K562 (cell line): ENCODE data around the gene ANKRD31. TPM values are rescaled to one million over a fixed set of nuclear protein-coding genes. Genes with fewer than 3 reads are reported as not detected.

Experiments used
- ATAC-seq: fragments of 200-7000 bp; cut with Tn5 transposase; 3 replicates; pipeline ENCODE4 v1.9.1; 2020; ENCODE audit warnings: moderate library complexity
- BruUV-seq: library from RNA; stranded (reverse); fragments of 400-500 nt; replicated peaks from 2 replicates; lab custom pipeline; 2021; lab: Mats Ljungman, UMichigan
- CTCF ChIA-PET: fragments of 300-600 bp; formaldehyde crosslinking; extraction: SDS; loops from one replicate; lab custom pipeline; 2021; ENCODE audit warnings: low intra/inter-chr PET ratio; lab: Yijun Ruan, JAX
- POLR2A ChIA-PET: fragments of 300-600, 350-650 bp; sonication (Branson Sonifier 250); formaldehyde crosslinking; extraction: SDS; loops from one replicate; lab custom pipeline; 2021; ENCODE audit warnings: antibody characterized with exemption, inconsistent platforms; lab: Yijun Ruan, JAX
- DNase-seq, 4 experiments: peaks; one replicate each; pipeline versions ENCODE4 v3.0.0 to v3.0.0-alpha.2; 2011 to 2018; ENCODE audit warnings: low spot score in 3 of 4, mixed read lengths in 3 of 4; ENCODE audit errors: extremely low read depth in 1 of 4
- FAIRE-seq: peaks from 2 replicates; lab custom pipeline; 2011; peaks lifted over from hg19 to GRCh38; lab: Jason Lieb, UNC
- H2AFZ ChIP-seq: 2 replicates; pipeline ENCODE4 v1.6.0; 2011; ENCODE audit warnings: low read depth, low read length, control low read depth, inconsistent platforms
- H3K27ac ChIP-seq: fragments of 200-600 bp; 3 replicates; pipeline ENCODE4 v1.8.0; 2011; ENCODE audit warnings: low read depth, mild to moderate bottlenecking, control low read depth, inconsistent platforms, low read length, moderate library complexity, mixed read lengths; ENCODE audit errors: extremely low read depth
- H3K27me3 ChIP-seq, 2 experiments: fragments of 300-600 bp in 1 of 2; 2 replicates in 1 of 2; 3 replicates in 1 of 2; pipeline versions ENCODE4 v1.6.0 to v1.8.0; 2011; ENCODE audit warnings: inconsistent platforms in 2 of 2, low read length in 2 of 2, mild to moderate bottlenecking in 1 of 2, mixed read lengths in 1 of 2, moderate library complexity in 1 of 2; ENCODE audit not compliant: control insufficient read depth in 2 of 2, insufficient read depth in 2 of 2
- H3K36me3 ChIP-seq: fragments of 300-600 bp; 3 replicates; pipeline ENCODE4 v1.8.0; 2011; ENCODE audit warnings: mild to moderate bottlenecking, low read length, inconsistent platforms; ENCODE audit not compliant: control insufficient read depth, insufficient read depth
- H3K4me1 ChIP-seq, 2 experiments: fragments of 200-600 bp in 1 of 2; replicated peaks in 1 of 2; 2 replicates in 1 of 2; 3 replicates in 1 of 2; pipeline versions ENCODE4 v1.5.1 to v1.8.0; 2011; ENCODE audit warnings: inconsistent platforms in 2 of 2, low read length in 2 of 2, mild to moderate bottlenecking in 1 of 2, mixed read lengths in 1 of 2, moderate library complexity in 1 of 2; ENCODE audit not compliant: control insufficient read depth in 2 of 2, insufficient read depth in 2 of 2
- H3K4me2 ChIP-seq: 2 replicates; pipeline ENCODE4 v1.6.1; 2011; ENCODE audit warnings: low read length, control low read depth, inconsistent platforms, mixed read lengths; ENCODE audit not compliant: insufficient read depth
- H3K4me3 ChIP-seq: fragments of 200-600 bp; sonication (generic), shearing (Covaris generic); 2 replicates; pipeline ENCODE4 v1.5.1; 2016; ENCODE audit warnings: control low read depth, inconsistent platforms
- H3K79me2 ChIP-seq: fragments of 200-600 bp; 3 replicates; pipeline ENCODE4 v1.8.0; 2011; ENCODE audit warnings: low read length, inconsistent platforms; ENCODE audit not compliant: control insufficient read depth, insufficient read depth
- H3K9ac ChIP-seq, 2 experiments: 2 replicates each; pipeline versions ENCODE4 v1.6.0 to v1.6.1; 2011; ENCODE audit warnings: low read depth in 2 of 2, low read length in 2 of 2, control low read depth in 1 of 2, inconsistent platforms in 1 of 2, mild to moderate bottlenecking in 1 of 2, mixed read lengths in 1 of 2; ENCODE audit not compliant: insufficient read depth in 1 of 2
- H3K9me1 ChIP-seq: one replicate; pipeline ENCODE4 v1.6.0; 2011; ENCODE audit warnings: inconsistent platforms, mild to moderate bottlenecking, low read length, moderate library complexity; ENCODE audit not compliant: control insufficient read depth, insufficient read depth
- H3K9me3 ChIP-seq: replicated peaks from 2 replicates; pipeline ENCODE4 v1.5.1; 2011; ENCODE audit warnings: low read depth, low read length, inconsistent platforms; ENCODE audit not compliant: control insufficient read depth, insufficient read depth
- H4K20me1 ChIP-seq: replicated peaks from 2 replicates; pipeline ENCODE4 v1.6.1; 2011; ENCODE audit warnings: low read length, inconsistent platforms, mixed read lengths; ENCODE audit not compliant: control insufficient read depth, insufficient read depth
- CHAMP1 ChIP-seq: fragments of 450-650 bp; IDR thresholded peaks from 2 replicates; pipeline ENCODE4 v1.6.1; 2016; ENCODE audit warnings: mild to moderate bottlenecking
- FOXP4 ChIP-seq: sonication (generic); formaldehyde crosslinking; IDR thresholded peaks from 2 replicates; pipeline ENCODE4 v1.8.0; 2022; ENCODE audit warnings: mild to moderate bottlenecking, missing genetic modification reagents, borderline replicate concordance
- HCFC1 ChIP-seq: IDR thresholded peaks from 2 replicates; pipeline ENCODE4 v1.6.1; 2012; ENCODE audit warnings: low read depth, low read length, improper control_type of control experiment
- MEF2D ChIP-seq: conservative IDR thresholded peaks from 2 replicates; pipeline ENCODE4 v1.6.1; 2016; ENCODE audit warnings: low read depth, missing genetic modification characterization, missing compliant biosample characterization
- TCFL5 ChIP-seq: fragments of 250-450 bp; sonication (Bioruptor Pico); conservative IDR thresholded peaks from 2 replicates; pipeline ENCODE4 v1.6.1; 2021; ENCODE audit warnings: mild to moderate bottlenecking, moderate library complexity, matching md5 sums
- TFAP4 ChIP-seq: sonication (generic); formaldehyde crosslinking; IDR thresholded peaks from 2 replicates; pipeline ENCODE4 v1.8.0; 2022; ENCODE audit warnings: missing genetic modification reagents, mild to moderate bottlenecking, moderate library complexity, borderline replicate concordance
- YY1 ChIP-seq, 3 experiments: IDR thresholded peaks; 2 replicates each; pipeline ENCODE4 v1.6.1; 2011; ENCODE audit warnings: low read length in 2 of 3, mild to moderate bottlenecking in 2 of 3, moderate library complexity in 2 of 3, borderline replicate concordance in 1 of 3, control low read depth in 1 of 3, low read depth in 1 of 3; ENCODE audit not compliant: insufficient read depth in 3 of 3, insufficient replicate concordance in 2 of 3, control insufficient read depth in 1 of 3, insufficient read length in 1 of 3; ENCODE audit errors: extremely low read depth in 1 of 3
- ZFX ChIP-seq: sonication (generic); formaldehyde crosslinking; IDR thresholded peaks from 2 replicates; pipeline ENCODE4 v1.8.0; 2022; ENCODE audit warnings: mild to moderate bottlenecking, missing genetic modification reagents, moderate library complexity
- ZNF609 ChIP-seq: sonication (generic); formaldehyde crosslinking; IDR thresholded peaks from 2 replicates; pipeline ENCODE4 v1.8.1; 2023; ENCODE audit warnings: missing genetic modification reagents, mild to moderate bottlenecking, borderline replicate concordance
- ZNF764 ChIP-seq: fragments of 250-450 bp; sonication (Bioruptor Pico); IDR thresholded peaks from 2 replicates; pipeline ENCODE4 v1.4.0; 2020; ENCODE audit warnings: low read depth, mild to moderate bottlenecking, moderate library complexity
- WGBS: fragments of 100-300 bp; shearing (Covaris generic); methylation state at CpG from one replicate; pipeline ENCODE4 v1.1.6; 2016; ENCODE audit warnings: low coverage, mixed read lengths; ENCODE audit not compliant: insufficient coverage; ENCODE audit errors: missing lambda C conversion rate; 5-methylcytosine and 5-hydroxymethylcytosine counted together
- in situ Hi-C: fragments of 300-500 bp; cut with MboI; formaldehyde crosslinking; loops from 4 replicates; pipeline ENCODE4 v1.15.0; 2018; ENCODE audit warnings: inconsistent platforms, mixed read lengths
- intact Hi-C: fragments of 100-400 bp; cut with micrococcal nuclease; formaldehyde crosslinking; loops from 2 replicates; pipeline ENCODE4 v1.14.2; 2022
- polyA plus RNA-seq, 8 experiments: library from polyadenylated mRNA; depleted of rRNA in 4 of 8; stranded (reverse) in 5 of 8; unstranded in 3 of 8; fragments of >200 nt; fragmentation: Nextera tagmentation in 2 of 8; fragmentation: Illumina TruSeq in 1 of 8; extraction: Ambion mirVana in 2 of 8; extraction: Trizol in 1 of 8; gene quantifications; 2 replicates each; pipeline versions ENCODE4 v1.2.1 to v1.2.3, GENCODE V29; 2011 to 2014; ENCODE audit warnings: inconsistent platforms in 1 of 8, missing spikeins in 1 of 8
- total RNA-seq, 7 experiments: library from RNA; depleted of rRNA in 6 of 7; stranded (reverse); fragments of >200 nt in 6 of 7; fragmentation: Illumina TruSeq in 2 of 7; extraction: Trizol in 2 of 7; gene quantifications; 2 replicates each; pipeline versions ENCODE4 v1.2.1 to v1.2.3, GENCODE V29; 2011 to 2021; ENCODE audit warnings: low replicate concordance in 1 of 7

Gene ANKRD31
- total and polyA plus RNA-seq, 9 of the 15 experiments (the other 6 are each of a cell fraction or from before 2014, with no cell fraction given): under 0.01 to 0.11 (median 0.05) TPM; not detected in 1

- intact Hi-C loops (no loop called here), in situ Hi-C loops (no loop called here)
- CTCF ChIA-PET: no interaction called here
- peaks cover 16 to 33% of the 10 kb centered on the region in 2 experiments for H3K27me3 ChIP-seq
- FAIRE-seq (no peak), DNase-seq (no peak), ATAC-seq (no peak)
- H3K4me2 ChIP-seq: no peak overlapping the region
- POLR2A ChIA-PET: interaction anchor here (0.7 kb wide), 1 partner anchor 16 kb away, joined by 4 read pairs; no protein-coding TSS in a partner anchor
- WGBS: 0% methylated on average over 1 of the region's 1 CpG
- H3K36me3 ChIP-seq: no peaks in the 10 kb centered on the region
- no peak overlapping the region for H3K9ac ChIP-seq
- no peak overlapping the region for H3K27ac ChIP-seq
- H2AFZ ChIP-seq: no peak overlapping the region
- no peak overlapping the region for H3K4me3 ChIP-seq
- H3K9me3 ChIP-seq: no peaks in the 10 kb centered on the region
- H4K20me1 ChIP-seq: no peaks in the 10 kb centered on the region
- H3K79me2 ChIP-seq: no peaks in the 10 kb centered on the region
- no peaks in the 10 kb centered on the region for H3K9me1 ChIP-seq
- no TSS peak for BruUV-seq
- H3K4me1 ChIP-seq: peaks cover 0 to 16% of the 10 kb centered on the region in 2 experiments; a peak in 3 of 5 replicates
- TF ChIP-seq CHAMP1: no peak
- TF ChIP-seq HCFC1: no peak
- no peak for TF ChIP-seq ZFX (CRISPR knock-in tag)
- no peak for TF ChIP-seq TCFL5 (CRISPR knock-in tag)
- TF ChIP-seq TFAP4: no peak
- TF ChIP-seq YY1 (IDR thresholded peaks at IDR 0.05; ENCODE audit: borderline replicate concordance in 1 of 3, control insufficient read depth in 1 of 3, extremely low read depth in 1 of 3, insufficient read depth in 3 of 3, insufficient read length in 1 of 3, insufficient replicate concordance in 2 of 3, low read depth in 1 of 3, low read length in 2 of 3): no peak
- TF ChIP-seq ZNF609 (CRISPR knock-in tag): no peak
- no peak for TF ChIP-seq MEF2D (tag)
- no peak for TF ChIP-seq FOXP4 (CRISPR knock-in tag)
- no peak for TF ChIP-seq ZNF764
These were observed 180.9 kb downstream of the ANKRD31 start for GRCh38 chr5:75055727-75056144.
